ENCODE measurements around the gene MCF2L. TPM values are rescaled to one million over a fixed set of nuclear protein-coding genes. Genes with fewer than 3 reads are reported as not detected.

MCF2L gene
- total RNA-seq, 1 experiment from 2014 or later, result not detected

DNA sequence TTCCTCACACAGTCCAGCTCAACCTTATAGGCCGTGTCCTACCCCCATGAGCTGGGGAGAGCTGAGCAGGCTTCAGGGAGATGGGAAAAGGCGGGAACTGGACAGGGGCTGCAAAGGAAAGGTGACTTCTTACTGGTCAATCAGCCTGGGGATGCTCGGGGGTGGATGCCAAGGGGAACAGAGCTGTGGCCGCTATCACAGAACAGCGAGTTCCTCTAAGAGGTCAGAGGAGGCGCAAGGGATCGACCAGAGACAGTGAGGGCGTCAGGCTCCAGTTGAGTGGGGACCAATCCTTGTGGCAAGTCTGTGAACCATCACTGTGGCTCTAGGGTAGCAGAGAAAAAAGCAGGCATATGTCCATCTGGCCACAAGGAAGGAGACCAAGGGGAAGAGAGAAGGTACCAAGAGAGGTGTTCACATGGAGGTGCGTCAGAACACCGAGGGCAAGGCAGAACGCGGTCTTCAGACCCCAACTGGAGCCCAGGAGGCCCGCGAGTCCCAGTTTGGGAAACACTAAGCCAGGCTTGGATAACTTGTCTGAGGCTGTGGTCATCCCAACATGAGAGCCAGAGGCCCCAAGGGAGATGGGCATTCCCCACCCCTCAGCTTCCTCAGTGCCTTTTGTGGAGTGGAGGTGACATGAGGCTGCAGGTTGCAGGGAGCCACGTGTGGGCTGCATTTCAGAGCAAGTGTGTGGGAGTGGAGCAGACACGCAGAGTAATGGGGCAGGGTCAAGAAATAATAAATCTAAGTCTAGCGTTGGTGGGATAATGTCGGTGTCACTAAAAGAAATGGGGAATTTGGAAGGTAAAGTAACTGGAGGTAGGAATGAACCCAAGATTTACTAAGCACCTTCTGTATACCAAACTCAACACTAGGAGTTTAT, 157.5 kb downstream of the MCF2L start:
- BruUV-seq (replicated peaks), result no TSS peak
- no peak for DNase-seq (ENCODE audit: unreplicated experiment)
- intact Hi-C loops (cut with micrococcal nuclease), result no loop called here
- TF ChIP-seq, protein P1, sequence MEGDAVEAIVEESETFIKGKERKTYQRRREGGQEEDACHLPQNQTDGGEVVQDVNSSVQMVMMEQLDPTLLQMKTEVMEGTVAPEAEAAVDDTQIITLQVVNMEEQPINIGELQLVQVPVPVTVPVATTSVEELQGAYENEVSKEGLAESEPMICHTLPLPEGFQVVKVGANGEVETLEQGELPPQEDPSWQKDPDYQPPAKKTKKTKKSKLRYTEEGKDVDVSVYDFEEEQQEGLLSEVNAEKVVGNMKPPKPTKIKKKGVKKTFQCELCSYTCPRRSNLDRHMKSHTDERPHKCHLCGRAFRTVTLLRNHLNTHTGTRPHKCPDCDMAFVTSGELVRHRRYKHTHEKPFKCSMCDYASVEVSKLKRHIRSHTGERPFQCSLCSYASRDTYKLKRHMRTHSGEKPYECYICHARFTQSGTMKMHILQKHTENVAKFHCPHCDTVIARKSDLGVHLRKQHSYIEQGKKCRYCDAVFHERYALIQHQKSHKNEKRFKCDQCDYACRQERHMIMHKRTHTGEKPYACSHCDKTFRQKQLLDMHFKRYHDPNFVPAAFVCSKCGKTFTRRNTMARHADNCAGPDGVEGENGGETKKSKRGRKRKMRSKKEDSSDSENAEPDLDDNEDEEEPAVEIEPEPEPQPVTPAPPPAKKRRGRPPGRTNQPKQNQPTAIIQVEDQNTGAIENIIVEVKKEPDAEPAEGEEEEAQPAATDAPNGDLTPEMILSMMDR (IDR thresholded peaks at IDR 0.05; ENCODE audit: unreplicated experiment), result no peak
- POLR2A ChIA-PET, result no interaction called here
- H3K27me3 Mint-ChIP-seq (ENCODE audit: insufficient read depth, unreplicated experiment), result peaks cover 32% of the 10 kb centered on the region
- no peaks in the 10 kb centered on the region for H3K9me3 Mint-ChIP-seq (ENCODE audit: unreplicated experiment)
- H3K36me3 Mint-ChIP-seq (ENCODE audit: insufficient read depth, unreplicated experiment), result peaks cover 6% of the 10 kb centered on the region
- no peak overlapping the region for H3K4me3 Mint-ChIP-seq (ENCODE audit: unreplicated experiment)
- no peak overlapping the region for H3K27ac Mint-ChIP-seq (ENCODE audit: low read depth, unreplicated experiment)
- CTCF ChIA-PET, result no interaction called here
- H3K4me1 Mint-ChIP-seq (ENCODE audit: insufficient read depth, unreplicated experiment), result no peaks in the 10 kb centered on the region

DNA sequence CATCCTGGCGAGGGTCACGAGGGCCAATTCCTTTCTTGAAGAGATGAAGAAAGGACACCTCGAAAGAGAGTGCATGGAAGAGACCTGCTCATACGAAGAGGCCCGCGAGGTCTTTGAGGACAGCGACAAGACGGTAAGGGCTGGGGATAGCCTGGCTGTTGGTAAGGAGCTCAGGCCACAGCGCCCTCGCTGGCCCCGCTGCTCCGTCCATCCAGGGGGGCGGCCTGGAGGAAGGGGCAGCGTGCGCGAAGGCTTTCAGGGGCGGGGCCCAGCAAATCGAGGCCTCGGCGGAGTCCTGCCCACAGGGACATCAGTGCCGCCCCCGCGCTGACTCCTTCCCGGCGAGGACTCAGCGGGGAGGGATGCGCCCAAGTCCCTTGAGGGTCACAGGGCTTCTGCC, 160.5 kb downstream of the MCF2L start:
- Mint-ChIP-seq H3K27me3 (ENCODE audit: insufficient read depth, unreplicated experiment) (peaks cover 62% of the 10 kb centered on the region), H3K27ac (ENCODE audit: low read depth, unreplicated experiment) (no peak overlapping the region), H3K4me1 (ENCODE audit: insufficient read depth, unreplicated experiment) (no peaks in the 10 kb centered on the region), H3K4me3 (ENCODE audit: unreplicated experiment) (no peak overlapping the region), H3K9me3 (ENCODE audit: unreplicated experiment) (no peaks in the 10 kb centered on the region), H3K36me3 (ENCODE audit: insufficient read depth, unreplicated experiment) (no peaks in the 10 kb centered on the region)
- DNase-seq (ENCODE audit: unreplicated experiment), result no peak
- ChIA-PET CTCF (no interaction called here), POLR2A (no interaction called here)
- BruUV-seq (replicated peaks), result no TSS peak
- TF ChIP-seq, protein P1 (IDR thresholded peaks at IDR 0.05; ENCODE audit: unreplicated experiment), result no peak
- intact Hi-C loops (cut with micrococcal nuclease), result no loop called here

DNA sequence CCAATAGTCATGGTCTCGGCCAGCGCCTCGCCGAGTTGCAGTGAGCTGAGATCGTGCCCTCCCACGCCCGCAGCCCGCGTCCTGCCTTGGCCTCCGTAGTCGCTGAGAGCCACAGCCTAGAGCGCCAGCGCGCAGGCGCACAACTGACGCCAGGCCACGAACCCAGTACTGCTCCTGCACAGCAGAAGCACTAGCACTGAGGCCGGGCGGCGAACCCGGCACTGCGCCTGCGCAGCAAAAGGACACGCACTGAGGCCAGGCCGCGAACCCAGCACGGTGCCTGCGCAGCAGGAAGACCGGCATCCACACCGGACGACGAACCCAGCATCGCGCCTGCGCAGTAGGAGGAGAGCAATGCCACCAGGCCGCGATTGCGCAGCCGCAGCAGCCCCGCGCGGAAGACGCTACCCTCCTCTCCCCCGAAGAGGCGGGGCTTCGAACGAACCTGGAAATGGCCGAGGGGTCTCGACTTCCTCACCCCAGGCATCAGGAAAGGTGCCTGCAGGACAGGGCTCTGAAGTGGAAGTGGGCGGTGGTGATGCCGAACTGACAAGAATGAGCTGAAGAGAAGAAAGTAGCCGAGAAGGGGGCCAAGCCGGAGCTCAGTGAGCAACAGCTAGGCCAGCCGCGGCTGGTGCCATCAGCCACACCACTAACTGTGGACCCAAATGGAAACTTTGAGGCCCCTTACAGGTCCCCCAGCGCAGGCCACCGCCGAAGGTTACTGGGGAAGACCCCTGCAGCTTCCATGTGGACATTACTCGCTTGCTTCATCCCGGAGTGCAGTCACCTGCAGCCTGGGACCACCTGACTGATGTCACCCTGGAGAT, 161.1 kb downstream of the MCF2L start:
- Mint-ChIP-seq H3K4me1 (ENCODE audit: insufficient read depth, unreplicated experiment) (no peaks in the 10 kb centered on the region), H3K4me3 (ENCODE audit: unreplicated experiment) (no peak overlapping the region), H3K27me3 (ENCODE audit: insufficient read depth, unreplicated experiment) (peaks cover 65% of the 10 kb centered on the region), H3K9me3 (ENCODE audit: unreplicated experiment) (no peaks in the 10 kb centered on the region), H3K27ac (ENCODE audit: low read depth, unreplicated experiment) (no peak overlapping the region), H3K36me3 (ENCODE audit: insufficient read depth, unreplicated experiment) (no peaks in the 10 kb centered on the region)
- no TSS peak for BruUV-seq (replicated peaks)
- no peak for DNase-seq (ENCODE audit: unreplicated experiment)
- TF ChIP-seq, protein P1 (IDR thresholded peaks at IDR 0.05; ENCODE audit: unreplicated experiment), result no peak
- CTCF ChIA-PET, result no interaction called here
- intact Hi-C loops (cut with micrococcal nuclease), result no loop called here
- POLR2A ChIA-PET, result interaction anchor here (0.7 kb wide), 1 partner anchor 1165 kb away, joined by 3 read pairs; no protein-coding TSS in a partner anchor

DNA sequence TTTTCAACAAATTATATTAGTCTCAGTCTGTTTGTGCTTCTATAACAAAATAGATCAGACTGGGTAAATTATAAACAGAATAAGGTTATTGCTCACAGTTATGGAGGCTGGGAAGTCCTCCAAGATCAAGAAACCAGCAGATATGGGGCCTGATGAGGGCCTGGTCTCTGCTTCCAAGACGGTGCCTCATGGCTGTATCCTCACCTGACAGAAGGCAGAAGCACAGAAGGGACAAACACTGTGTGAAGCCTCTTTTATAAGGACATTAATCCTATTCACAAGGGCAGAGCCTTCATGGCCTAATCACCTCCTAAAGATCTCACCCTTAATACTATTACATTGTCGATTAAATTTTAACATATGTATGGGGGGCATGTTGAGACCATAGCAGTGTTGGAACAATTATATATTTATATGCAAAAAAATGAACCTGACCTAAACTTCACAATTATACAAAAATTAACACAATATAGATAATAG, 166.3 kb downstream of the MCF2L start:
- H3K27me3 Mint-ChIP-seq (ENCODE audit: insufficient read depth, unreplicated experiment), result peaks cover 48% of the 10 kb centered on the region

More for the DNA sequence above, 166.3 kb downstream of the MCF2L start:
- Mint-ChIP-seq H3K4me3 (ENCODE audit: unreplicated experiment) (no peak overlapping the region), H3K4me1 (ENCODE audit: insufficient read depth, unreplicated experiment) (no peaks in the 10 kb centered on the region), H3K36me3 (ENCODE audit: insufficient read depth, unreplicated experiment) (no peaks in the 10 kb centered on the region), H3K27ac (ENCODE audit: low read depth, unreplicated experiment) (no peak overlapping the region), H3K9me3 (ENCODE audit: unreplicated experiment) (no peaks in the 10 kb centered on the region)
- TF ChIP-seq, protein P1 (IDR thresholded peaks at IDR 0.05; ENCODE audit: unreplicated experiment), result no peak
- CTCF ChIA-PET, result interaction anchor here (0.6 kb wide), 1 partner anchor 133 kb away, joined by 3 read pairs; no protein-coding TSS in a partner anchor
- intact Hi-C loops (cut with micrococcal nuclease), result no loop called here
- DNase-seq (ENCODE audit: unreplicated experiment), result no peak
- BruUV-seq (replicated peaks), result no TSS peak
- POLR2A ChIA-PET, result interaction anchor here (0.7 to 1.1 kb wide), 2 partner anchors 12 to 20 kb away, joined by 3 read pairs; no protein-coding TSS in a partner anchor
